Measurements from ENCODE around the gene IRF2BPL.

Gene IRF2BPL

DNA sequence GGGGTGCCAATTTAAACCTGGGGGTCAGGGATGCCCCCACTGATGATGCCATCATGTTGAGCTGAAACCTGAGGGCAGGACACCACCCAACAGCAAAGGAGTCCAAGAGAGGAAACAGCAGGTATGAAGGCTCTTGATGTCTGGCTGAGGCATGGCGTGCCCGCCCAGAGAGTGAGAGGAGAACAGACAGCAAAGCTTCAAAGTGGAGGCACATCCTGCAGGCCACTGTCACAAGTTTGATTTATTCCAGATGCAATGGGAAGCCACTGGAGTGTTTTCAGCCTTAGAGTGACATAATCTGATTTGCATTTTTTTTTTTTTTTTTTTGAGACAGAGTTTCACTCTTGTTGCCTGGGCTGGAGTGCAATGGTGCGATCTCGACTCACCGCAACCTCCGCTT, 34.8 kb downstream of the IRF2BPL start:
- no peak overlapping the region for H3K4me3 ChIP-seq (ENCODE audit: low read length)
- DNase-seq (ENCODE audit: low read depth): no peak
- TF ChIP-seq, protein P1, sequence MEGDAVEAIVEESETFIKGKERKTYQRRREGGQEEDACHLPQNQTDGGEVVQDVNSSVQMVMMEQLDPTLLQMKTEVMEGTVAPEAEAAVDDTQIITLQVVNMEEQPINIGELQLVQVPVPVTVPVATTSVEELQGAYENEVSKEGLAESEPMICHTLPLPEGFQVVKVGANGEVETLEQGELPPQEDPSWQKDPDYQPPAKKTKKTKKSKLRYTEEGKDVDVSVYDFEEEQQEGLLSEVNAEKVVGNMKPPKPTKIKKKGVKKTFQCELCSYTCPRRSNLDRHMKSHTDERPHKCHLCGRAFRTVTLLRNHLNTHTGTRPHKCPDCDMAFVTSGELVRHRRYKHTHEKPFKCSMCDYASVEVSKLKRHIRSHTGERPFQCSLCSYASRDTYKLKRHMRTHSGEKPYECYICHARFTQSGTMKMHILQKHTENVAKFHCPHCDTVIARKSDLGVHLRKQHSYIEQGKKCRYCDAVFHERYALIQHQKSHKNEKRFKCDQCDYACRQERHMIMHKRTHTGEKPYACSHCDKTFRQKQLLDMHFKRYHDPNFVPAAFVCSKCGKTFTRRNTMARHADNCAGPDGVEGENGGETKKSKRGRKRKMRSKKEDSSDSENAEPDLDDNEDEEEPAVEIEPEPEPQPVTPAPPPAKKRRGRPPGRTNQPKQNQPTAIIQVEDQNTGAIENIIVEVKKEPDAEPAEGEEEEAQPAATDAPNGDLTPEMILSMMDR (conservative IDR thresholded peaks at IDR 0.05; ENCODE audit: low read length): no peak

DNA sequence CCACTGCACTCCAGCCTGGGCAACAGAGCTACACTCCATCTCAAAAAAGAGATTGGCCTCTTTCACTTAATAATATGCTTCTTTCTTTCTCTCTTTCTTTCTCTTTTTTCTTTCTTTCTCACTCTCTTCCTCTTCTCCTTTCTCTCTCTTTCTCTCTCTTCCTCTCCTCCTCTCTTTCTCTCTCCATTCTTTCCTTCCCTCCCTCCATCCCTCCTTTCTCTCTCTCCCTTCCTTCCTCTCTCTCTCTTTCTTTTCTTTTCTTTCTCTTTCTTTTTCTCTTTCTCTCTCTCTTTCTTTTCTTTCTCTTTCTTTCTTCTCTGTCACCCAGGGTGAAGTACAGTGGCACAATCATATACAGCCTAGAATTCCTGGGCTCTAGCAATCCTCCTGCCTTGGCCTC, 38.4 kb downstream of the IRF2BPL start:
- H3K4me3 ChIP-seq (ENCODE audit: low read length): no peak overlapping the region
- DNase-seq (ENCODE audit: low read depth): no peak
- TF ChIP-seq, protein P1 (conservative IDR thresholded peaks at IDR 0.05; ENCODE audit: low read length): no peak

DNA sequence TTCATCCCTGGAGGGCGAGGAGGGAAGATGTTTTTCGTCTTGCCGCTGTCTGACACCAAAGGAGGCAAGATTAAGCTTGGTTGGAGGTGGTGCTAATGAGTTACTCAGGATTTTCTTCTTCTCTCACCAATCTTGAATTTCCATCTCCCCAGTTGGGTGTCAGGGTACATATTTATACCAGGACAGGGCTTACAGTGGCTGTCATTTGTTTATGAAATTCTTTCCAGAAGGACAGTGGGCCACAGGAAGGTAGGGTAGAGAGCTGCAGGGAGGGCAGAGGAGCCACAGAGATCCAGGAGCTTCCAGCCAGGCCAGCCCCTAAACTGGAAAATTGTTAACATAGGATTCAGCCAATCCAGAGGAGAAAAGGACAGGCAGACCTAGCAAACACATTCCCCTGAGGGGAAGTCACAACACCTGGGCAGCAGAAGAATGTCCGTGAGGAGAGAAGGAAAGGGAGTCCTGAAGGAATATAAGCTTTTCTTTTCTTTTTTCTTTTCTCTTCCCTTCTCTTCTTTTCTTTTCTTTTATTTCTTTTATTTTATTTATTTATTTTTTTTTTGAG, 40.5 kb downstream of the IRF2BPL start:
- no peak overlapping the region for H3K4me3 ChIP-seq (ENCODE audit: low read length)
- DNase-seq (ENCODE audit: low read depth): no peak
- TF ChIP-seq, protein P1 (conservative IDR thresholded peaks at IDR 0.05; ENCODE audit: low read length): no peak

DNA sequence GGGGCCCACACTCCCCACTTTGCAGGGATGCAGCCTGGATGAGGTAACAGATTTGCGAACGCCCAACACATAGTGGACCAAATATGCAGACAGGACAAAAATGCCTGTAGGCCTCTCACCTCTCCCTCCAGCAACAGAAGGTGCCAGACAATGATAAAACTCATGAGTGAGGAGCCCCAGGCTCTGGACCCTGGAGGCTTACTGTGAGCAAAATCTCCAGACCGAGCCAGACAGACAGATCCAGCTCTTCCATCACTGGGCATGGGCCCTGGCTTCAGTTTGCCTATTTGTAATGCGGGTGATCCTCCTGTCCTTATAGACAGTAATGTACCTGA, 42.3 kb downstream of the IRF2BPL start:
- no peak overlapping the region for H3K4me3 ChIP-seq (ENCODE audit: low read length)
- TF ChIP-seq, protein P1 (conservative IDR thresholded peaks at IDR 0.05; ENCODE audit: low read length): no peak
- DNase-seq (ENCODE audit: low read depth): no peak

DNA sequence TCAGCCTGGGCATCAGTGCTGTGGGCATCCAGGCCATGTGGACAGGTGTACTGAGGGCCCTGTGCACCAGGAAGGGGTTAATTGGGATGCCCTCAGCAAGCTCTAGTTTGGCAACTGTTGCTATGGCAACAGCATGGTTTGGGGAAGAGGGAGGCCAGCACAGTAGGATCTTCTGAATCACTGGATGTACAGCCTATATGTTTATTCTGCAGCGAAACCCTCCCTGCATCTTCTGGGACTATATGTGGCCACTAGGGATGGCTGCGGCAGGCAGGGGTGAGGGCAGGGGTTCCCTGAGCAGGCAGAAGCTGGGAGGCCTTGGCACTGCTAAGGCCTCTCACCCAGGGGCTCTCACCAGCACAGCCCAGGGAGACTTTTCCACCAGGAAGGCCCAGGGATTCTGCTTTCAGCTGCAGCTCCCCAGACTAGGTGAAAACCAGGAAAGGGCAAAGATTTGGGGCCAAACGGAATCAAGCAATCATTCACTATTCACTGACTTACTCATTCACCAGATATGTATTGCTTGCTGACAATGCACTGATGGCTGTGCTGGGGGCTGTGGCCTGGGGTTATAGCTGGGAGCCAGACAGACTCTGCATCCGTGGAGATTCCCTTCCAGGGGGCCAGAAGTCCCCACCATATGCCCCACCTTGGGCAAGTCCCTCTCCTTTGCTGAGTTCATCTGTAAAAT, 42.8 kb downstream of the IRF2BPL start:
- DNase-seq (ENCODE audit: low read depth): no peak
- no peak overlapping the region for H3K4me3 ChIP-seq (ENCODE audit: low read length)
- TF ChIP-seq, protein P1 (conservative IDR thresholded peaks at IDR 0.05; ENCODE audit: low read length): no peak

DNA sequence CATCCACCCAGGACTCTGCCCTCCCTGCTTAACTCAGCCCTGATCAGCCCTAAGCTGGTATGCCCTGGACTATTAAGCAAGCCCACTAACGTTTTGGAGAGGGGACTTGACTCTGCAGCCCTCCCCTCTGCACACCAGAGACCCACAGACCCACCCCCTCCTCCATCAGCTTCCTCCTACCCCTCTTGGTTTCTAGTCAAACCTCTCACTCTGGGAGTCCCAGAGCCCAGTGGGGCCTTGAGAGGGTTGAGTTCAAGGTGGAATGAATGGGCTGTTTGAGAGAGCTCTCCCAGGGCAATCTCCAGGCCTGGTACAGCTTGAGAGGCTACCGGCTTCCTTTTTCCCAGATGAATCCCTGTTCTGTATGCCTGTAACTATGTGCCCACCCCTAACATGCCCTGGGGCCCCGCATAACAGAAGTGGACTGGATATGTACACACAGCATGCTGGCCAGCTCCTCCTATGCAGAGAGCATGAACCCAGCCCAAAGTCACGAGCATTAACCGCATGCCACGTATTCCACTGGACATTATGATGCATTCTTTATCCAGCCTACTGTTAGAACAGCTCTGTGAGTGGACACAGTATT, 43.6 kb downstream of the IRF2BPL start:
- no peak for DNase-seq (ENCODE audit: low read depth)
- TF ChIP-seq, protein P1 (conservative IDR thresholded peaks at IDR 0.05; ENCODE audit: low read length): no peak
- no peak overlapping the region for H3K4me3 ChIP-seq (ENCODE audit: low read length)

DNA sequence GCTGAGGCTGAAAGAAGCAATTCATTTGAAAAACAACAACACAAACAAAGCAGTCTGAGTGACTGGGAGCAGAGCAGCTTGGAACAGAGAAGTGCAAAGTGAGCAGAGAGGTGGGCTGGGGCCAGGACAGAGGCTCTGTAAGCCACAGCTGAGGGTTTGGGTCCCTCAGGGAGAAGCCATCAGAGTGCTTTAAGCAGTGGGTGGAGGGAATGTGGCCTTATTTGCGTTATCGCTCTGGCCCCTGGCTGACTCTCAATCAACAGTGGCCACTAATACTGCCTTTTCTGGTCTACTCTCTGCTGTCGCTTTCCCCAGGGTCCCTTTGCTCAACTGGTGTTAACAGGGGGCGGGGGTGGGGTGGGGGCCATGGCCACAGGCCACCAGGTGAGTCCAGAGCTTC, 44.2 kb downstream of the IRF2BPL start:
- DNase-seq (ENCODE audit: low read depth): no peak
- TF ChIP-seq, protein P1 (conservative IDR thresholded peaks at IDR 0.05; ENCODE audit: low read length): no peak
- H3K4me3 ChIP-seq (ENCODE audit: low read length): no peak overlapping the region
